ENCODE measurements around the gene SCOC. TPM values are rescaled to one million over a fixed set of nuclear protein-coding genes. Genes with fewer than 3 reads are reported as not detected.

The SCOC gene
- polyA plus RNA-seq, 1 donor (not counting 4 experiments of a cell fraction or from before 2014, with no cell fraction given), result 92.1 TPM

DNA sequence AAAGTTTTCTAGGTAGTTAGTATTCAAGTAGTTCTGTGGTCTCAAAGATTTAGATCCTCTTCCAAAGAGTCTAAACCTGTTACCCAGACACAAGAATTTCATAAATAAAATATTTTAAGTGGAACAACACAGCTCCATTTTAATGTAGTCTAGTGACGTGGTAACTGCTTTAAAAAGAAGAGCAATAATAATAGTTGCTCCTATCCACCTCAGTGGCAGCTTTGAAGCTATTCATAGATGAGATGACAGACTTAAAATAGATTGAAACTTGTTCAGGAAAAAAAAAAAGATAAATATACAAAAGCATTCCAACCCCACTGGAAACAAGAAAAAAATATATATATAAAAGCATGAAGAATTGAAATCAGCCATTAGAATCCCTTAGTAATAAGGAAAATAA lies 14.6 kb downstream of the SCOC start:
- Histone ChIP-seq H3K27ac (ENCODE audit: control insufficient read depth, insufficient read depth, low read length) (no peak overlapping the region), H3K79me2 (ENCODE audit: control insufficient read depth, insufficient read depth, low read length) (no peaks in the 10 kb centered on the region), H2AFZ (ENCODE audit: control insufficient read depth, low read length) (no peak overlapping the region), H3K27me3 (ENCODE audit: control insufficient read depth, extremely low read depth, insufficient read depth, low read length) (no peaks in the 10 kb centered on the region), H3K4me3 (ENCODE audit: control insufficient read depth in 2 of 3, extremely low read depth in 1 of 3, insufficient read depth in 2 of 3, low read depth in 1 of 3, low read length in 3 of 3) (no peak overlapping the region), H3K36me3 (ENCODE audit: control insufficient read depth in 2 of 2, extremely low read depth in 1 of 2, insufficient read depth in 2 of 2, low read length in 2 of 2) (no peaks in the 10 kb centered on the region), H3K9me1 (ENCODE audit: control insufficient read depth, extremely low read depth, insufficient read depth, low read length) (no peaks in the 10 kb centered on the region), H3K4me1 (ENCODE audit: control insufficient read depth, extremely low read depth, insufficient read depth, low read length) (no peaks in the 10 kb centered on the region), H3K4me2 (ENCODE audit: control insufficient read depth, extremely low read depth, insufficient read depth, low read depth, low read length) (no peak overlapping the region), H4K20me1 (ENCODE audit: control insufficient read depth, extremely low read depth, insufficient read depth, low read length) (no peaks in the 10 kb centered on the region), H3K9me3 (ENCODE audit: control insufficient read depth, low read depth, low read length) (no peaks in the 10 kb centered on the region), H3K9ac (ENCODE audit: control insufficient read depth, extremely low read depth, insufficient read depth, low read length) (no peak overlapping the region)
- DNase-seq (ENCODE audit: low read depth, low spot score), result no peak
- TF ChIP-seq EZH2 (IDR thresholded peaks at IDR 0.05; ENCODE audit: low read length), result no peak
- TF ChIP-seq, protein P1, sequence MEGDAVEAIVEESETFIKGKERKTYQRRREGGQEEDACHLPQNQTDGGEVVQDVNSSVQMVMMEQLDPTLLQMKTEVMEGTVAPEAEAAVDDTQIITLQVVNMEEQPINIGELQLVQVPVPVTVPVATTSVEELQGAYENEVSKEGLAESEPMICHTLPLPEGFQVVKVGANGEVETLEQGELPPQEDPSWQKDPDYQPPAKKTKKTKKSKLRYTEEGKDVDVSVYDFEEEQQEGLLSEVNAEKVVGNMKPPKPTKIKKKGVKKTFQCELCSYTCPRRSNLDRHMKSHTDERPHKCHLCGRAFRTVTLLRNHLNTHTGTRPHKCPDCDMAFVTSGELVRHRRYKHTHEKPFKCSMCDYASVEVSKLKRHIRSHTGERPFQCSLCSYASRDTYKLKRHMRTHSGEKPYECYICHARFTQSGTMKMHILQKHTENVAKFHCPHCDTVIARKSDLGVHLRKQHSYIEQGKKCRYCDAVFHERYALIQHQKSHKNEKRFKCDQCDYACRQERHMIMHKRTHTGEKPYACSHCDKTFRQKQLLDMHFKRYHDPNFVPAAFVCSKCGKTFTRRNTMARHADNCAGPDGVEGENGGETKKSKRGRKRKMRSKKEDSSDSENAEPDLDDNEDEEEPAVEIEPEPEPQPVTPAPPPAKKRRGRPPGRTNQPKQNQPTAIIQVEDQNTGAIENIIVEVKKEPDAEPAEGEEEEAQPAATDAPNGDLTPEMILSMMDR (optimal IDR thresholded peaks at IDR 0.05 in 1 of 3, IDR thresholded peaks at IDR 0.05 in 1 of 3, conservative IDR thresholded peaks at IDR 0.05 in 1 of 3; ENCODE audit: extremely low read depth in 1 of 3, insufficient read depth in 2 of 3, low read length in 3 of 3), result no peak
- dilution Hi-C loops (cut with MboI; ENCODE audit: extremely low pct_ligation_motif_present, low sequenced_read_pairs), result no loop called here
- FAIRE-seq, result no peak

DNA sequence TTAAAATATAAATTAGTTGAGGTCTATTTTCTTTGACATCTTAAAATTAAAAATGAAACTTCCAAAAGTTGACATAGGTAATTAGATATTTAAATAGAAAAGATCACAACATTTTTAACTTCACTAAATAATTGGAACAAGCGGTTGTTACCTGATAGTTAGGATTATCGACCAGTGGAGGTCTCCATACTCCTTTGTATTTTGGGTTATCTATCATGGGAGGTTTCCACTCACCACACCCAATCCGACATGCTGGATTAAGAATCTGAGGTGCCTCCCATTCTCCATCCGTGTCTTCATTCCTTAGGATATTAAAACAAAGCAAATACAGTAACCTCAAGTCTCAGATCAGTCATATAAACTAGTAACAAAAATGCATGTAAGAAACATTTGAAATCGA lies 22.2 kb downstream of the SCOC start:
- Histone ChIP-seq H3K27ac (ENCODE audit: control insufficient read depth, insufficient read depth, low read length) (no peak overlapping the region), H3K27me3 (ENCODE audit: control insufficient read depth, extremely low read depth, insufficient read depth, low read length) (no peaks in the 10 kb centered on the region), H3K36me3 (ENCODE audit: control insufficient read depth in 2 of 2, extremely low read depth in 1 of 2, insufficient read depth in 2 of 2, low read length in 2 of 2) (no peaks in the 10 kb centered on the region), H3K9me3 (ENCODE audit: control insufficient read depth, low read depth, low read length) (no peaks in the 10 kb centered on the region), H3K9me1 (ENCODE audit: control insufficient read depth, extremely low read depth, insufficient read depth, low read length) (no peaks in the 10 kb centered on the region), H4K20me1 (ENCODE audit: control insufficient read depth, extremely low read depth, insufficient read depth, low read length) (no peaks in the 10 kb centered on the region), H3K9ac (ENCODE audit: control insufficient read depth, extremely low read depth, insufficient read depth, low read length) (no peak overlapping the region), H3K4me3 (ENCODE audit: control insufficient read depth in 2 of 3, extremely low read depth in 1 of 3, insufficient read depth in 2 of 3, low read depth in 1 of 3, low read length in 3 of 3) (no peak overlapping the region), H2AFZ (ENCODE audit: control insufficient read depth, low read length) (no peak overlapping the region), H3K79me2 (ENCODE audit: control insufficient read depth, insufficient read depth, low read length) (no peaks in the 10 kb centered on the region), H3K4me1 (ENCODE audit: control insufficient read depth, extremely low read depth, insufficient read depth, low read length) (no peaks in the 10 kb centered on the region), H3K4me2 (ENCODE audit: control insufficient read depth, extremely low read depth, insufficient read depth, low read depth, low read length) (no peak overlapping the region)
- TF ChIP-seq EZH2 (IDR thresholded peaks at IDR 0.05; ENCODE audit: low read length), result no peak
- TF ChIP-seq, protein P1 (optimal IDR thresholded peaks at IDR 0.05 in 1 of 3, IDR thresholded peaks at IDR 0.05 in 1 of 3, conservative IDR thresholded peaks at IDR 0.05 in 1 of 3; ENCODE audit: extremely low read depth in 1 of 3, insufficient read depth in 2 of 3, low read length in 3 of 3), result no peak
- dilution Hi-C loops (cut with MboI; ENCODE audit: extremely low pct_ligation_motif_present, low sequenced_read_pairs), result no loop called here
- DNase-seq (ENCODE audit: low read depth, low spot score) (no peak), FAIRE-seq (no peak)
